Fibroblast of skin of scalp (primary cell): ENCODE results near the gene PCDHA10.
"Not testable (repeated sequence)": the region's sequence is repeated elsewhere in the genome, so short reads cannot be mapped to it uniquely, and the experiment has no call there.

ENCODE experiments used
- DNase-seq: peaks from one replicate; pipeline ENCODE4 v3.0.0-alpha.2; 2013

The PCDHA10 gene

GRCh38 chr5:140842798-140843733 is 12.6 kb upstream of the PCDHA10 start:
- DNase-seq: no peak

DNA sequence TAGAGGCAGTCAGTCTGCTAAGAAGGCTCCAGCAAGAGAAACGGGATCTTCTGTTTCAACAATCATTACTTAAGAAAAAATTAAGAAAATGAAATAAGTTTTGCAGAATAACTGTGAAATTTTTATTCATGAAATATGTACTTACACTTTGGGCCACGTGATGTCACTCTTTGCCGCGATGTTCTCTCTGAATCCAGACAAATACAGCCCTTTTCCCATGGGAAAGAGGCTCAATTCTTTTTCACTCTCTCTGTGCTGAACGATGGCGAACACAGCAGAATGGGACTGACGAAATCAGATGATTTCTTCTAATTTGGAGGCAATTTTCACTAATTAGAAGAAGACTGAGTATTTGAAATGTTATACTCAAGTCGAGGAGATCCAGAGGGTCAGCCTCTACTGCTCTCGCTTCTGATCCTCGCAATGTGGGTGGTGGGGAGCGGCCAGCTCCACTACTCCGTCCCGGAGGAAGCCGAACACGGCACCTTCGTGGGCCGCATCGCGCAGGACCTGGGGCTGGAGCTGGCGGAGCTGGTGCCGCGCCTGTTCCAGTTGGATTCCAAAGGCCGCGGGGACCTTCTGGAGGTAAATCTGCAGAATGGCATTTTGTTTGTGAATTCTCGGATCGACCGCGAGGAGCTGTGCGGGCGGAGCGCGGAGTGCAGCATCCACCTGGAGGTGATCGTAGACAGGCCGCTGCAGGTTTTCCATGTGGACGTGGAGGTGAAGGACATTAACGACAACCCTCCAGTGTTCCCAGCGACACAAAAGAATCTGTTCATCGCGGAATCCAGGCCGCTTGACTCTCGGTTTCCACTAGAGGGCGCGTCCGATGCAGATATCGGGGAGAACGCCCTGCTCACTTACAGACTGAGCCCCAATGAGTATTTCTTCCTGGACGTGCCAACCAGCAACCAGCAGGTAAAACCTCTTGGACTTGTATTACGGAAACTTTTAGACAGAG is 7.3 kb upstream of the PCDHA10 start, which contains the start of gene PCDHA9:
TSS of gene PCDHA9 (plus strand) at position 244 of the 964 bp plus-strand sequence. CDS start at position 358, 114 bp downstream.
- peak; percentile 13 for DNase-seq

GRCh38 chr5:140849831-140850634 is 5.7 kb upstream of the PCDHA10 start:
- not testable (repeated sequence) for DNase-seq

DNA sequence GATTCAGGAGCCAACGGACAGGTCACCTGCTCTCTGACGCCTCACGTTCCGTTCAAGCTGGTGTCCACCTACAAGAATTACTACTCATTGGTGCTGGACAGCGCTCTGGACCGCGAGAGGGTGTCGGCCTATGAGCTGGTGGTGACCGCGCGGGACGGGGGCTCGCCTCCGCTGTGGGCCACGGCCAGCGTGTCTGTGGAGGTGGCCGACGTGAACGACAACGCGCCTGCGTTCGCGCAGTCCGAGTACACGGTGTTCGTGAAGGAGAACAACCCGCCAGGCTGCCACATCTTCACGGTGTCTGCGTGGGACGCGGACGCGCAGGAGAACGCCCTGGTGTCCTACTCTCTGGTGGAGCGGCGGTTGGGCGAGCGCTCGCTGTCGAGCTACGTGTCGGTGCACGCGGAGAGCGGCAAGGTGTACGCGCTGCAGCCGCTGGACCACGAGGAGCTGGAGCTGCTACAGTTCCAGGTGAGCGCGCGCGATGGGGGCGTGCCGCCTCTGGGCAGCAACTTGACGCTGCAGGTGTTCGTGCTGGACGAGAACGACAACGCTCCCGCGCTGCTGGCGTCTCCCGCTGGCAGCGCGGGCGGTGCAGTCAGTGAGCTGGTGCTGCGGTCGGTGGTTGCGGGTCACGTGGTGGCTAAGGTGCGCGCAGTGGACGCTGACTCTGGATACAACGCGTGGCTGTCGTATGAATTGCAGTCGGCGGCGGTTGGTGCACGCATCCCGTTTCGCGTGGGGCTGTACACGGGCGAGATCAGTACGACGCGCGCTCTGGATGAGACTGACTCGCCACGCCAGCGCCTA is 1.7 kb downstream of the PCDHA10 start:
- no peak for DNase-seq

- DNase-seq: no peak
Observed at GRCh38 chr5:140857987-140858240, 2.2 kb downstream of the PCDHA10 start.

DNA sequence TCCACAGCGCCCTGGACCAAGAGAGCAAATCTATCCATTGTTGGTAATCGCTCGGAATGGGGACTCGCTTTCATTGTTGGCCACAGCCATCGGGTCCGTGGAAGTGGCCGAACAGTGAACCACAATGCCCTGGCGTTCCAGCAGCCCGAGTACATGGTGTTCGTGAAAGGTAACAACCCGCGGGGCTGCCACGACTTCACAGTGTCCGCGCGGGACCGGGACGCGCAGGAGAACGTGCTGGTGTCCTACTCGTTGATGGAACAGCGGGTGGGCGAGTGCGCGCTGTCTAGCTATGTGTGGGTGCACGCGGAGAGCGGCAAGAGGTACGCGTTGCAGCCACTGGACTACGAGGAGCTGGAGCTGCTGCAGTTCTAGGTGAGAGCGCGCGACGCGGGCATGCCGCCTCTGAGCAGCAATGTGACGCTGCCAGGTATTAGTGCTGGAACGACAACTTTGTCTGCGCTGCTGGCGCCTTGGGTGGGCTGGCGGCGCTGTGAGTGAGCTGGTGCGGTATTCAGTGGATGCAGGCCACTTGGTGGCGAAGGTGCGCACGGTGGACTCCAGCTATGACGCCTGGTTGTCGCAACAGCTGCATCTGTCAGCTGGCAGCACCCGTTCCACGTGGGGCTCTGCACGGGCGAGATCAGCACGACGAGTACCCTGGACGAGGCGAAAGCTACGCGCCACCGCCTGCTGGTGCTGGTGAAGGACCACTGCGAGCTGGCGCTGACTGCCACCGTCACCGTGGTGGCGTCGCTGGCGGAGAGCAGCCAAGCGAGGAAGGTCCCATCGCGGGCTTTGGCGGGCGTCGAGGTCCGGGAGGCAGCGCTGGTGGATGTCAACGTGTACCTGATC is 7.0 kb downstream of the PCDHA10 start:
- DNase-seq: no peak

GRCh38 chr5:140868721-140869554 is 13.2 kb downstream of the PCDHA10 start, which contains the start of gene PCDHA11:
Gene PCDHA11 (plus strand): TSS chr5:140868957. CDS start chr5:140869104, 147 bp downstream.
- DNase-seq: peak; percentile 4

- no peak for DNase-seq
Observed at GRCh38 chr5:140869555-140869886, 13.8 kb downstream of the PCDHA10 start.

- no peak for DNase-seq
Observed at GRCh38 chr5:140870221-140871201, 14.8 kb downstream of the PCDHA10 start.

- no peak for DNase-seq
Observed at GRCh38 chr5:140875085-140876065, 19.7 kb downstream of the PCDHA10 start, which contains the start of gene PCDHA12. Gene PCDHA12 (plus strand): TSS chr5:140875308. CDS start chr5:140875473, 165 bp downstream.

DNA sequence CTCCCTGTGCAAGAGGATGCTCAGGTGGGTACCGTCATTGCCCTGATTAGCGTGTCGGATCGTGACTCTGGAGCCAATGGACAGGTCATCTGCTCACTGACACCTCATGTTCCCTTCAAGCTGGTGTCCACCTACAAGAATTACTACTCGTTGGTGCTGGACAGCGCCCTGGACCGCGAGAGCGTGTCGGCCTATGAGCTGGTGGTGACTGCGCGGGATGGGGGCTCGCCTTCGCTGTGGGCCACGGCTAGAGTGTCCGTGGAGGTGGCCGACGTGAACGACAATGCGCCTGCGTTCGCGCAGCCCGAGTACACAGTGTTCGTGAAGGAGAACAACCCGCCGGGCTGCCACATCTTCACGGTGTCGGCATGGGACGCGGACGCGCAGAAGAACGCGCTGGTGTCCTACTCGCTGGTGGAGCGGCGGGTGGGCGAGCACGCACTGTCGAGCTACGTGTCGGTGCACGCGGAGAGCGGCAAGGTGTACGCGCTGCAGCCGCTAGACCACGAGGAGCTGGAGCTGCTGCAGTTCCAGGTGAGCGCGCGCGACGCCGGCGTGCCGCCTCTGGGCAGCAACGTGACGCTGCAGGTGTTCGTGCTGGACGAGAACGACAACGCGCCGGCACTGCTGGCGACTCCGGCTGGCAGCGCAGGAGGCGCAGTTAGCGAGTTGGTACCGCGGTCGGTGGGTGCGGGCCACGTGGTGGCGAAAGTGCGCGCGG is 21.0 kb downstream of the PCDHA10 start:
- not testable (repeated sequence) for DNase-seq

GRCh38 chr5:140877262-140877581 is 21.5 kb downstream of the PCDHA10 start:
- DNase-seq: no peak

DNA sequence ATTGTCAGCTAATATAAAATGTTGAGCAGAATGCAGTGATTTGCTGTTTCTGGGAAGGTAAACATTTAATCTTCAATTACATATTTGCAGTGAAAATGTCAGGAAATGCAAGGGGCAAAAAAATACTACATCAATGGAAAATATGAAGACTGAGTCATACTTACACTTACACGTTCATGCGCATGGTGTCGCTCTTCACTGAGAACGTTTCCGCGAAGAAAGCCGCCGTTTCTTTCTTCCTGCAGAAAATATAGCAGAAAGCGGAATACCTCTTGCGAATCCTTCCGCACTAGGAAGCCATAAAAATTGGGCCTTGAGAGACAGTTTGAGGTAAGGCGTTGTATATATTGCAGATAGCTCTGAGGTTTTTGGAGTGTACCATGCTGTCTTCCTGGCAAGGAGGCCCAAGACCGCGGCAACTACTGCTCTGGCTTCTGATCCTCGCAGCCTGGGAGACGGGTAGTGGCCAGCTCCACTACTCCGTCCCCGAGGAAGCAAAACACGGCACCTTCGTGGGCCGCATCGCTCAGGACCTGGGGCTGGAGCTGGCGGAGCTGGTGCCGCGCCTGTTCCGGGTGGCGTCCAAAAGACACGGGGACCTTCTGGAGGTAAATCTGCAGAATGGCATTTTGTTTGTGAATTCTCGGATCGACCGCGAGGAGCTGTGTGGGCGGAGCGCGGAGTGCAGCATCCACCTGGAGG is 26.3 kb downstream of the PCDHA10 start, which contains the start of gene PCDHA13:
TSS of gene PCDHA13 (plus strand) at position 236 of the 702 bp plus-strand sequence. CDS start at position 381, 145 bp downstream.
- DNase-seq: no peak

DNA sequence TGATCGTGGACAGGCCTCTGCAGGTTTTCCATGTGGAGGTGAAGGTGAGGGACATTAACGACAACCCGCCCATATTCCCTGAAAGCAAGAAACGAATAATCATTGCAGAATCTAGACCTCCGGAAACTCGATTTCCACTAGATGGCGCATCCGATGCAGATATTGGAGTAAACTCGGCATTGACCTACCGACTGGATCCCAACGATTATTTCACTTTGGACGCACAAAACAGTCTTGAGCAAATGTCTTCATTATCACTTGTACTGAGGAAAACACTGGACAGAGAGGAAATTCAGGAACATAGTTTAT is 26.8 kb downstream of the PCDHA10 start:
- peak; percentile 5 for DNase-seq

GRCh38 chr5:140883373-140883772 is 27.7 kb downstream of the PCDHA10 start:
- no peak for DNase-seq
